ENCODE measurements around the gene TNPO2. TPM values are rescaled to one million over a fixed set of nuclear protein-coding genes. Genes with fewer than 3 reads are reported as not detected.

TNPO2 gene
- total and polyA plus RNA-seq, 2 of the 13 experiments (the other 11 are each of a cell fraction or from before 2014, with no cell fraction given) = 31.7 to 61.0 TPM

- no peak for TF ChIP-seq IKZF5 (CRISPR knock-in tag; IDR thresholded peaks at IDR 0.05)
- peak; percentile 79 for TF ChIP-seq PHF8 (CRISPR knock-in tag; IDR thresholded peaks at IDR 0.05)
- 0 out of 2 replicates have a peak, but pooled peaks have one; percentile 23 for TF ChIP-seq MEF2D (CRISPR knock-in tag; IDR thresholded peaks at IDR 0.05)
- TF ChIP-seq SKI (IDR thresholded peaks at IDR 0.05; ENCODE audit: partially characterized antibody) = no peak
- TF ChIP-seq ZNF616 (CRISPR knock-in tag; IDR thresholded peaks at IDR 0.05; ENCODE audit: low read depth) = no peak
- TF ChIP-seq LCORL (IDR thresholded peaks at IDR 0.05) = no peak
- TF ChIP-seq LCORL (CRISPR knock-in tag; IDR thresholded peaks at IDR 0.05) = peak; percentile 52
- TF ChIP-seq MLXIP (CRISPR knock-in tag; IDR thresholded peaks at IDR 0.05; ENCODE audit: borderline replicate concordance) = no peak
- peak; percentile 43; the same call in 1 of the 2 replicates for TF ChIP-seq THAP9 (CRISPR knock-in tag; IDR thresholded peaks at IDR 0.05; ENCODE audit: borderline replicate concordance)
- TF ChIP-seq KLF15 (CRISPR knock-in tag; IDR thresholded peaks at IDR 0.05; ENCODE audit: borderline replicate concordance) = no peak
- peak; percentile 41; the same call in 1 of the 2 replicates for TF ChIP-seq TARDBP (CRISPR knock-in tag; IDR thresholded peaks at IDR 0.05)
- TF ChIP-seq ZUFSP (CRISPR knock-in tag; IDR thresholded peaks at IDR 0.05; ENCODE audit: borderline replicate concordance) = no peak
- TF ChIP-seq KAT8 (CRISPR knock-in tag; IDR thresholded peaks at IDR 0.05) = peak; percentile 96
- no peak for TF ChIP-seq TBX2 (CRISPR knock-in tag; IDR thresholded peaks at IDR 0.05; ENCODE audit: borderline replicate concordance)
- TF ChIP-seq DZIP1 (CRISPR knock-in tag; IDR thresholded peaks at IDR 0.05) = no peak
- TF ChIP-seq ZBTB38 (CRISPR knock-in tag; IDR thresholded peaks at IDR 0.05) = no peak
- TF ChIP-seq ZNF530 (CRISPR knock-in tag; IDR thresholded peaks at IDR 0.05; ENCODE audit: low read depth) = no peak
These were observed 13.5 kb upstream of the TNPO2 start, which contains the start of gene GET3 (continued) for GRCh38 chr19:12736995-12737834.
